Activated T-helper 17 cell treated with anti-CD3 and anti-CD28 coated beads, Interleukin-2, amount 50 U/mL, for 72 hours (primary cell): Measurements from ENCODE around the gene LRRC23. TPM values are rescaled to one million over a fixed set of nuclear protein-coding genes. Genes with fewer than 3 reads are reported as not detected.
A peak's percentile ranks its signal among the peaks of the same experiment; 100 is the strongest.

ENCODE experiments used
- ATAC-seq: fragments of 150-1000 bp; cut with Tn5 transposase; replicated peaks from 2 replicates; pipeline ENCODE4 v1.10.0; 2021; ENCODE audit warnings: mild to moderate bottlenecking, moderate library complexity
- H3K27ac Mint-ChIP-seq: one replicate; pipeline ENCODE4 v1.8.0; 2022; ENCODE audit warnings: mixed read lengths
- H3K27me3 Mint-ChIP-seq: one replicate; pipeline ENCODE4 v1.8.0; 2022; ENCODE audit warnings: mixed read lengths
- H3K36me3 Mint-ChIP-seq: one replicate; pipeline ENCODE4 v1.8.0; 2022; ENCODE audit warnings: low read depth, mild to moderate bottlenecking, mixed read lengths
- H3K4me1 Mint-ChIP-seq: one replicate; pipeline ENCODE4 v1.8.0; 2022; ENCODE audit warnings: mixed read lengths
- H3K4me3 Mint-ChIP-seq: one replicate; pipeline ENCODE4 v1.8.0; 2022; ENCODE audit warnings: mild to moderate bottlenecking, mixed read lengths
- H3K9me3 Mint-ChIP-seq: one replicate; pipeline ENCODE4 v1.8.0; 2022; ENCODE audit warnings: mixed read lengths
- total RNA-seq, 2 donors: library from RNA; stranded (reverse); gene quantifications; one replicate each; pipeline ENCODE4 v1.2.3, GENCODE V29; 2022

LRRC23 gene
- total RNA-seq, 2 donors from 2014 or later: 4.4 to 7.6 TPM

DNA sequence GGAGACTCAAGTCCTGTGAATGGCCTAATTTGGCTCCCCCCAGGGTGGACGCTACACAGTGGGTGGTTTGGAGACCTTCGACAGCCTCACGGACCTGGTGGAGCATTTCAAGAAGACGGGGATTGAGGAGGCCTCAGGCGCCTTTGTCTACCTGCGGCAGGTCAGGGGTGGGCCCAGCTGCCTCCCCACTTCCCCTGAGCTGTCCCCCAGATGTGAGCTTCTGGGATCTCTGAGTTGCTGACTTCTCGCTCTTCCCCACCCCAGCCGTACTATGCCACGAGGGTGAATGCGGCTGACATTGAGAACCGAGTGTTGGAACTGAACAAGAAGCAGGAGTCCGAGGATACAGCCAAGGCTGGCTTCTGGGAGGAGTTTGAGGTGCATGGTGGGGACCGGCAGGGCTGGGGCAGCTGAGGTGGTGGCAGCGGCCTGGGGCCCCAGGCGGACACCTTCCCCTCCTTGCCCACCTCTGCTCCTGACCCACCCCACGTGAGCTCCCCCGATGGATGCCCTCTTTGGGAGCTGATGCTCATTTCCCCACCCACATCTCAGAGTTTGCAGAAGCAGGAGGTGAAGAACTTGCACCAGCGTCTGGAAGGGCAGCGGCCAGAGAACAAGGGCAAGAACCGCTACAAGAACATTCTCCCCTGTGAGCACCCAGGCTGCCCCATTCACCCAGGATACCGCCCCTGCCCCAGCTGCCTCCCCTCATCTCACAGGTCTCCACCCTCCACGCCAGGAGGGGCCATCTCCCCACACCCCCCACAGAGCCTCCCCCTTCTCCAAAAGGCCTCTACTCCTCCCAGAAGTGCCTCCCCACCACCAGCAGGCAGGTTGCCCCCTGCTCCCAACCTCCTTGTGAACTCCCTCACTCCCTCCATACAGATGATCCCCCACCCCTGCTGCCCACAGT lies 50.7 kb downstream of the LRRC23 start:
- no peak for ATAC-seq
- Mint-ChIP-seq H3K9me3 (no peaks in the 10 kb centered on the region), H3K27ac (peak overlapping the region; percentile 100), H3K36me3 (peaks cover 96% of the 10 kb centered on the region), H3K4me3 (peak overlapping the region; percentile 87), H3K27me3 (no peaks in the 10 kb centered on the region), H3K4me1 (peaks cover 49% of the 10 kb centered on the region)

DNA sequence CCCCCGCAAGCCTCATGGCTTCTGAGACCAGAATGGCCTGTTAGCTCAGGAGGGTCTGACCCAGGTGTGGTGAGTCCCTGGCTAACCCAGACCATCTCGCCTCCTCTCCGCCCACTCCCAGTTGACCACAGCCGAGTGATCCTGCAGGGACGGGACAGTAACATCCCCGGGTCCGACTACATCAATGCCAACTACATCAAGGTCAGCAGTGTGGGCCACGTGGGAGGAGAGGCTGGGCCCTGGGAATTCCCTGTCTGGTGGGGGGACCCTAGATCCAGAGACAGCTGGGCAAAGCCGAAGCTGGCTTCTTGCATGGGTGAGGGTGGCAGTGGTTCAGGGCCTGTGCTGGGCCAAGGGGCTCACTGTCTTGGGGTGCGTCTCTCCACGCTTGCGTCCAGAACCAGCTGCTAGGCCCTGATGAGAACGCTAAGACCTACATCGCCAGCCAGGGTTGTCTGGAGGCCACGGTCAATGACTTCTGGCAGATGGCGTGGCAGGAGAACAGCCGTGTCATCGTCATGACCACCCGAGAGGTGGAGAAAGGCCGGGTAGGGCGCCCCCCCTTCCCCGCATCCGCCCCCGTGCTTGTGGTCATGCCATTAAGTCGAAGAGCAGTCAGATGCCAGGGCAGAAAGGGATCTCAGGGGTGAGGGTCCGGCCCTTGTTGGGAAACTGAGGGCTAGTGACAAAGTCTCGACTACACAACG lies 51.6 kb downstream of the LRRC23 start:
- H3K27ac Mint-ChIP-seq: peak overlapping the region; percentile 100
- no peak for ATAC-seq
- H3K9me3 Mint-ChIP-seq: no peaks in the 10 kb centered on the region
- no peaks in the 10 kb centered on the region for H3K27me3 Mint-ChIP-seq
- peaks cover 97% of the 10 kb centered on the region for H3K36me3 Mint-ChIP-seq
- H3K4me1 Mint-ChIP-seq: peaks cover 51% of the 10 kb centered on the region
- H3K4me3 Mint-ChIP-seq: peak overlapping the region; percentile 87

DNA sequence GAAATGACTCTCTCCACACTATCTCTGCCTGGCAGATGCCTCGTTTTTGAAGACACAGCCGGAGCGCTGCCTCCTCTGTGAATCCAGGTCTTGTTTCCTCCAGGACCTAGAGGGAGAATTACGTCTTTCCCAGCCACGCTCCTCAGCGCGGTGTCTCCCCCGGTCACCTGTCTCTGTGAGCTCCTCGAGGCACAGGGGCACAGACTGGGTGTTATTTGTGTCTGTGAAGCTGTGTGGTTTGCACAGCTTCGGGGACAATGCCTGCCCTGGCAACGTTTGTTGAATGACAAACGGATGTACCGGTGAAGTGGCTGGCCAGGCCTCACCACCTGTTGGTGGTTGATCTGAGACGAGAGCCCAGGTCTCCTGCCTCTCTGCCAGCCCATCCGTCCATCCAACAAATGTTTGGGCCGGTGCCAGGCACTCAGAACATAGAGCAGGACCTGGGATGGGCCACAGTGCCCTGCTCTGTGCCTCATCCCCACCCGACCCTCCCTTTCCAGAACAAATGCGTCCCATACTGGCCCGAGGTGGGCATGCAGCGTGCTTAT lies 52.6 kb downstream of the LRRC23 start:
- no peak for ATAC-seq

DNA sequence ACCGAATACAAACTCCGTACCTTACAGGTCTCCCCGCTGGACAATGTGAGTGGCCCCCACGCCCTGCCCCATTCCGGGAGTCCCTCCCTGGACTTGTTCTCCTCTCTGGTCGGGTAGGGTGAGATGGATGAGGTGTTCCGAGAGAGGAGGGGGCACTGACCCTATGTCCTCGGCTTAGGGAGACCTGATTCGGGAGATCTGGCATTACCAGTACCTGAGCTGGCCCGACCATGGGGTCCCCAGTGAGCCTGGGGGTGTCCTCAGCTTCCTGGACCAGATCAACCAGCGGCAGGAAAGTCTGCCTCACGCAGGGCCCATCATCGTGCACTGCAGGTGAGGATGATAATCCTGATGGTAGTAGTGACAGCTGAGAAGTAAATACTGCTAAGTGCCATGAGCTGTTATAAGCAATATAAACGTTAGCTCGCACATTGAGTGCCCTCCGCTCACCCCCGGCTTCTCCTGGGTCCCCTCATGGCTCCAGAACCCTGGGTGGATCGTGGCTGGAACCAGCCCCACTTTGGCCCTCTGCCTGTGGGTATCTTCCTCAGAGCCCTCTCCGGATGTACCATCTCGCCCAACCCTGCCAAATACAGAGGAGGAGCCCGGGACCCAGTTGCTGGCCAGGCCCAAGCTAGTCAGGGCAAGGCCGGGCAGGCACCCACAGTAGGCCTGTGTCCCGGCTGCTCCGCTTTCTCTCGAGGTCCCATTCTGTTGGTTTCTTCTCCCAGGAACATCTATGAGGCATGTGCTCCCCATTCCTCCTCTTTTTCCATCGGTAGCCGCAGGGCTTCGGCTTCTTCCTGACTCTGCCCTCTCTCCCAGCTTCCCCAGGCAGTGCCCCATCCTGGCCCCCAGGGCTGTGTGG lies 53.4 kb downstream of the LRRC23 start:
- H3K36me3 Mint-ChIP-seq: peaks cover 94% of the 10 kb centered on the region
- H3K27me3 Mint-ChIP-seq: no peaks in the 10 kb centered on the region
- no peaks in the 10 kb centered on the region for H3K9me3 Mint-ChIP-seq
- no peak for ATAC-seq
- H3K27ac Mint-ChIP-seq: peak overlapping the region; percentile 95
- H3K4me3 Mint-ChIP-seq: peak overlapping the region; percentile 87
- peaks cover 59% of the 10 kb centered on the region for H3K4me1 Mint-ChIP-seq

More for the DNA sequence above, 52.6 kb downstream of the LRRC23 start:
- peaks cover 59% of the 10 kb centered on the region for H3K4me1 Mint-ChIP-seq
- H3K36me3 Mint-ChIP-seq: peaks cover 100% of the 10 kb centered on the region
- no peaks in the 10 kb centered on the region for H3K27me3 Mint-ChIP-seq
- peak overlapping the region; percentile 87 for H3K4me3 Mint-ChIP-seq
- H3K27ac Mint-ChIP-seq: peak overlapping the region; percentile 100
- no peaks in the 10 kb centered on the region for H3K9me3 Mint-ChIP-seq

DNA sequence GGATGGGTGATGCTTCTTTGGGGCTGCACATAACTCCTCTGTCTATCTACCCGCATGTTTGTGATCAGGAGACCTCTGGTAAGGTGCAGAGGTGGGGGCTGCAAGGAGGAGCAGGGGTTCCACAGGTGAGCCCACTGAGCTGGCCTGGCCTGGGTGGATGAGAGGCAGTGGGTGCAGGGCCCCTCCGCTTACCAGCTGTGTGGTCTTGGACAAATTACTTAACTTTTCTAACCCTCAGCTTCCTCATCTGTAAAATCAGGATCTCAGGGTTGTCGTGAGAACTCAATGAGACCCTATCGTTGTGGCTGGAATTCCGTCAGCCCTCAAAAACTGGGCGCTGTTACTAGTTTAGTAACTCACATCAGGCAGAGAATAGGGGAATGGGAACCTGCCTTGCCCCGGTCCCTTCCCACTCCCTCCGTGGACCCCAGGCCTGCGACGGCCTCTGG lies 54.0 kb downstream of the LRRC23 start:
- Mint-ChIP-seq H3K27me3 (no peaks in the 10 kb centered on the region), H3K4me3 (peak overlapping the region; percentile 87), H3K36me3 (peaks cover 87% of the 10 kb centered on the region)

DNA sequence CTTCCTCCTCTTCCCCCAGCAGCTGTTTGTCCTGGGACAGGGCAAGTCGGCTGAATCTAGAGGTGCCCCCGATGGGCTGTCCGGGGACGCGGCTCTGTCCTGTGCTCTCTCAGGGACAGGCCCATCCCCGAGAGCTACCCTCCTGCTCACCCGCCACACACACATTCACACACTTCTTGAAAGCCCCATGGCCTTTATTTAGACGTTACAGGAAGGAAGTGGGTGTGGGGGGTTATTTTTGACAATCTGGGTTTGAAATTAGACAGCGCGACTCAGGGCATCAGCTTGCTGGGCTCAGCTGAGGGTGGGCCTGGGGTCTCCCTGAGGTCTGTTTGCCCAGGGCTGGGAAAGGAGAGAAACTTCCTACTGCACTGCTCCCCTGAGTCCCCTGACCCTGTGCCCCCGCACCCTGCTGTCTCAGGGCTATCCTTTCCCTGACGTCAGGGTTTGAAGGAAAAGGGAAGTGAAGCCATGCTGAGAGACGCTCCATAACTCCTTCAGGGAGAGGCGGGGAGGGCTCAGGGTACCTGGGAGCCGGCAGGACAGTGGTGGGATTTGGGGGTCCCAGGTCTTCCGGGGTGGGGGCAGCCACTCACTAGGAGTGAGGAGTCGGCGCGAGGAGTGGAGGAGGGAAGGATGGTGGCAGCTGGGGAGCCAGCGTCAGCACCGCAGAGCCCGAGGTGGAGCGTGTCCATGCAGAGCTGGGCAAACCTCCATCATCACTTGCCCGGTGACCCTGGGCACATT lies 54.6 kb downstream of the LRRC23 start:
- no peaks in the 10 kb centered on the region for H3K27me3 Mint-ChIP-seq
- H3K9me3 Mint-ChIP-seq: no peaks in the 10 kb centered on the region
- peak; percentile 59 for ATAC-seq
- H3K4me1 Mint-ChIP-seq: peaks cover 55% of the 10 kb centered on the region
- H3K4me3 Mint-ChIP-seq: peak overlapping the region; percentile 87
- peaks cover 86% of the 10 kb centered on the region for H3K36me3 Mint-ChIP-seq
- H3K27ac Mint-ChIP-seq: peak overlapping the region; percentile 95

More for the DNA sequence above, 54.0 kb downstream of the LRRC23 start:
- no peaks in the 10 kb centered on the region for H3K9me3 Mint-ChIP-seq
- H3K27ac Mint-ChIP-seq: peak overlapping the region; percentile 95
- no peak for ATAC-seq
- H3K4me1 Mint-ChIP-seq: peaks cover 59% of the 10 kb centered on the region

DNA sequence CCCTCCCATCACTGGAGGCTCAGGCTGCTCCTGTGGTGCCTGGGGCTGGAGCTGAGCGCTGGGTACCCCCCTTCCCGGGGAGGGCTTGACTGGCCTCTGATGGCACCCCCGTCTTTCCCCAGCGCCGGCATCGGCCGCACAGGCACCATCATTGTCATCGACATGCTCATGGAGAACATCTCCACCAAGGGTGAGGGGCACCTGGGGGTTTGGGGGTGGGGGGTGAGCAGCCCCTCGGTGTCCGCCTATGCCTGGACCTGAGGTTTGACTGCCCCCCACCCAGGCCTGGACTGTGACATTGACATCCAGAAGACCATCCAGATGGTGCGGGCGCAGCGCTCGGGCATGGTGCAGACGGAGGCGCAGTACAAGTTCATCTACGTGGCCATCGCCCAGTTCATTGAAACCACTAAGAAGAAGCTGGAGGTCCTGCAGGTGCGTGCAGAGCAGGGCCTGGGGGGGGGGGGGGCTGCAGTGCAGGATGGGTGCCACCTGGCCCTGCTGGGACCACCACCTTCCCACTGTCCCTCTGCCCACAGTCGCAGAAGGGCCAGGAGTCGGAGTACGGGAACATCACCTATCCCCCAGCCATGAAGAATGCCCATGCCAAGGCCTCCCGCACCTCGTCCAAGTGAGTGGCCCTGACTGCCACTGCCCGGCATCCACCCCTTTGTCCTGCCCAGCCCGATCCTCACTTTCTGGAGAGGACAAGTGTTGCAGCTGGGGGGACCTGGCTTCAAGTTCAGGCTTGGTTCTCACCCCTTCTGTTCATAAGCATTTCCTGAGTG lies 55.4 kb downstream of the LRRC23 start:
- peaks cover 86% of the 10 kb centered on the region for H3K36me3 Mint-ChIP-seq
- H3K9me3 Mint-ChIP-seq: no peaks in the 10 kb centered on the region

DNA sequence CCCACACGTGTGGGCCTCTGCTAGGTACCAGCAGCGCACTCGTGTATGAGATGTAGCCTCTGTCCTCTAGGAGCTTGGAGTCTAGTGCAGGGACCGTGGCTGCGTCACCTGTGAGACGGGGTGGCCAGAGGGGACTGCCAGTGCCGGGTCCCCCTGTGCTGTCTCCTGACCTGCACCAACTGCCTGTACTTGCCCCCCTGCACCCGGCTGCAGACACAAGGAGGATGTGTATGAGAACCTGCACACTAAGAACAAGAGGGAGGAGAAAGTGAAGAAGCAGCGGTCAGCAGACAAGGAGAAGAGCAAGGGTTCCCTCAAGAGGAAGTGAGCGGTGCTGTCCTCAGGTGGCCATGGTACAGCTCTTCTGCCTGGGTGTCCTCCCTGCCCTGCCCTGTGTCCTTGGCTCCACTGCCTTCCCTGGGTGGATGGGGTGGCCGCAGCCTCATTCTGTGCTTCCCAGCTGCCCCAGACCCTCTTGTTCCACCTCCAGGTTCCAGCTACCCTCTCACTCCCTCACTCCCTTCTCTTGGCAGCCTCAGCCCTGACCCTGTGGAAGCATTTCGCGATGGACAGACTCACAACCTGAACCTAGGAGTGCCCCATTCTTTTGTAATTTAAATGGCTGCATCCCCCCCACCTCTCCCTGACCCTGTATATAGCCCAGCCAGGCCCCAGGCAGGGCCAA lies 56.1 kb downstream of the LRRC23 start:
- peaks cover 52% of the 10 kb centered on the region for H3K4me1 Mint-ChIP-seq
- peak overlapping the region; percentile 95 for H3K27ac Mint-ChIP-seq
- H3K4me3 Mint-ChIP-seq: peak overlapping the region; percentile 87
- H3K27me3 Mint-ChIP-seq: no peaks in the 10 kb centered on the region
- no peaks in the 10 kb centered on the region for H3K9me3 Mint-ChIP-seq
- peaks cover 86% of the 10 kb centered on the region for H3K36me3 Mint-ChIP-seq
- peak; percentile 40 for ATAC-seq

More for the DNA sequence above, 55.4 kb downstream of the LRRC23 start:
- no peak for ATAC-seq
- H3K4me1 Mint-ChIP-seq: peaks cover 47% of the 10 kb centered on the region
- H3K4me3 Mint-ChIP-seq: peak overlapping the region; percentile 87
- peak overlapping the region; percentile 95 for H3K27ac Mint-ChIP-seq
- no peaks in the 10 kb centered on the region for H3K27me3 Mint-ChIP-seq

DNA sequence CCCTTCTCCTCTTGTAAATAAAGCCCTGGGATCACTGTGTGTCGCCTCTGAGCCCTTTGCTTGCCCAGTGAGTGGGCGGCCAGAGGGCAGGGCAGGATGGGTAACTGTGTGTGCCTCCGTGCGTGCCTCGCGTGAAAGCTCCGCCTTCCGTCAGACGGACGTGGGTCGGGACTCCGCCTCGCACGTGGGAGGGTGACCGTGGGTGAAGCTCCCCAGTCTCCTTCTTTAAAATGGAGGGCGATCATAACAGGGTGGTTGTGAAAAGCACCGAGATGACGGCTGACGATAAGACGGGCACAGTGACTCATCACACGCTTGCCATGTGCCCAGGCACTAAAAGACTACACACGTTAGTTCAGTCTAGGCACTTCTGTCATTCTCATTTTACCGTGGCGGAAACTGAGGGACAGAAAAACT lies 56.7 kb downstream of the LRRC23 start:
- H3K36me3 Mint-ChIP-seq: peaks cover 86% of the 10 kb centered on the region
- H3K9me3 Mint-ChIP-seq: no peaks in the 10 kb centered on the region
- peak overlapping the region; percentile 95 for H3K27ac Mint-ChIP-seq
- peak; percentile 79 for ATAC-seq
- H3K4me3 Mint-ChIP-seq: peak overlapping the region; percentile 87
- H3K4me1 Mint-ChIP-seq: peaks cover 47% of the 10 kb centered on the region
- no peaks in the 10 kb centered on the region for H3K27me3 Mint-ChIP-seq

DNA sequence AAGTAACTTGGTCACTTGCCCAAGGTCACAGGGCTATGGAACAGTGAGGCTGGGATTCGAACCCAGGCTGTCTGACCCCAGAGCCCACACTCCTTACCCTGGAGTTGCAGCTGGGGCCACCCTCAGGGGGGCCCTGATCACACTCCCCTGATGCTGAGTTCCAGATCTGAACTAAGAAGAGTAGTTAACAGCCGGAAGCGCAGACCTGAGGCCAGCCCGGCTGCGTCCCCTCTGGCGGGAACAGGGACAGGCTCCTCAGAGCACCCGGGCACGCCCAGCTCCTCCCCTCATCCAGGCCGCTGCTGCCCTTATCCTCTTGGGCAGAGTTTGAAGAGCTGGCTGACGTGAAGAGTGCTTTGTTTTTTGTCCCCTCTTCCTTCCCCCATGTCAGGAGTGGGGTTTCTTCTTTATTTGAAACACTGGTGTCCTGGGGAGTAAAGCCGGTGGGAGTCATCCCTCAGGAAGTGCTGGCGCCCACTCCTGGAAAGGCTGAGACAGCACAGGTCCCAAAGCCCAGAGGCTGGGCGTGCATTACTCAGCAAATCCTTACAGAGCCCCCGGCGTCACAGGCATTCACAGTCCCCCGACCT lies 57.2 kb downstream of the LRRC23 start:
- peaks cover 86% of the 10 kb centered on the region for H3K36me3 Mint-ChIP-seq
- H3K9me3 Mint-ChIP-seq: no peaks in the 10 kb centered on the region
- peak overlapping the region; percentile 87 for H3K4me3 Mint-ChIP-seq
- no peaks in the 10 kb centered on the region for H3K27me3 Mint-ChIP-seq
- peak overlapping the region; percentile 95 for H3K27ac Mint-ChIP-seq
- H3K4me1 Mint-ChIP-seq: peaks cover 42% of the 10 kb centered on the region
- ATAC-seq: peak; percentile 29

DNA sequence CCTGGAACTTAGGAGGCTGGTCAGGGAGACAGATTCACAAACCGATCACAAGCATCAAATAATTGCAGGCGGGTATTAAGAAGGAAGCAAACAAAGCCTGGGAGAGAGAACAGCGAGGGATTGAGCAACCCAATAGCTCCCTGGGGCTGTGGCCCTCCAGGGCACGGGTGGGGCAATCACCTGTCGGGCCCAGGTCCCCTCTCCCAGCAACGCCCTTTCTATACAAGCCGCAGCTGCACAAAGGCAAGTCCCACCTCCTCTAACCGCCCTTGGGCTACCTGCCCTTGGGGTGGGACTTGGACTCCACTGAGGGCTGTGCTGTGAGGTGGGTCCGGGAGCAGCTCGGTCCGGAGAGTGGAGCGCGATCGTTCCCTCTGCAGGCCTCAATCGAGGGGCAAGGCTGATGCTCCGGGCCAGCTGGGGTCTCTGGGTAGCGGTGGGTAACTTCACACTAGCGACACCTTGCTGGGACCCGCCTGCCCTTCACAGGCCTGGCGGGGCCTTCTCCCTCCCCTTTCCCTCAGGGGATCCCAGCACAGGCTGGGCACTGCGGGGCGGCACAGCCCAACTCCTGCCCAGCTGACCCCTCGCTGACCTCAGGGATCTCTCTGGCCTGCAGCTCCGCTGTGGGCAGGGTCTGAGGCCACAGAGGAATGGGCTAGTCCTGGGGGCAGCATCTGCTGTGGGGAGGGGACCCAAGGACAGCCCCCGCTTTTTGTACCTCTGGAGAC lies 57.8 kb downstream of the LRRC23 start:
- Mint-ChIP-seq H3K9me3 (no peaks in the 10 kb centered on the region), H3K4me1 (peaks cover 36% of the 10 kb centered on the region), H3K27ac (peak overlapping the region; percentile 95), H3K36me3 (peaks cover 86% of the 10 kb centered on the region), H3K27me3 (no peaks in the 10 kb centered on the region), H3K4me3 (peak overlapping the region; percentile 87)
- no peak for ATAC-seq
